IMR-90 (cell line): ENCODE measurements around the gene SDK1. TPM values are rescaled to one million over a fixed set of nuclear protein-coding genes. Genes with fewer than 3 reads are reported as not detected.
A peak's percentile ranks its signal among the peaks of the same experiment; 100 is the strongest.

ENCODE experiments used
- ATAC-seq: fragments of 200-7000 bp; cut with Tn5 transposase; 2 replicates; pipeline ENCODE4 v1.9.1; 2020; ENCODE audit warnings: low read depth, mild to moderate bottlenecking, moderate library complexity
- BruUV-seq: library from RNA; stranded (reverse); fragments of 400-500 nt; replicated peaks from 2 replicates; lab custom pipeline; 2021; lab: Mats Ljungman, UMichigan
- CTCF ChIA-PET: fragments of 300-600 bp; formaldehyde crosslinking; extraction: SDS; loops from one replicate; lab custom pipeline; 2021; ENCODE audit warnings: antibody characterized with exemption; lab: Yijun Ruan, JAX
- POLR2A ChIA-PET: fragments of 300-600 bp; sonication (Branson Sonifier 250); formaldehyde crosslinking; loops from one replicate; lab custom pipeline; 2022; ENCODE audit warnings: antibody characterized with exemption; ENCODE audit not compliant: unreplicated experiment; lab: Charles Lee
- DNase-seq: peaks from one replicate; pipeline ENCODE4 v3.0.0; 2013
- H2AFZ ChIP-seq: replicated peaks from 2 replicates; pipeline ENCODE3; 2013; ENCODE audit warnings: low read length, mild to moderate bottlenecking; ENCODE audit not compliant: poor library complexity
- H2AK5ac ChIP-seq: 2 replicates; pipeline ENCODE4 v1.6.1; 2013; ENCODE audit warnings: low read depth, low read length, inconsistent platforms
- H2AK9ac ChIP-seq: replicated peaks from 2 replicates; pipeline ENCODE3; 2013; ENCODE audit warnings: mild to moderate bottlenecking, low read depth, low read length, moderate library complexity; ENCODE audit not compliant: poor library complexity
- H2BK120ac ChIP-seq: 2 replicates; pipeline ENCODE4 v1.6.1; 2013; ENCODE audit warnings: low read depth, low read length, inconsistent platforms
- H2BK15ac ChIP-seq: 3 replicates; pipeline ENCODE4 v1.6.1; 2013; ENCODE audit warnings: low read depth, low read length, inconsistent platforms
- H2BK20ac ChIP-seq: 2 replicates; pipeline ENCODE4 v1.6.1; 2013; ENCODE audit warnings: low read depth, mild to moderate bottlenecking, inconsistent platforms, low read length, moderate library complexity
- H2BK5ac ChIP-seq: 2 replicates; pipeline ENCODE4 v1.6.1; 2013; ENCODE audit warnings: mild to moderate bottlenecking, low read depth, low read length, inconsistent platforms; ENCODE audit not compliant: poor library complexity, severe bottlenecking
- H3K14ac ChIP-seq: replicated peaks from 2 replicates; pipeline ENCODE4 v1.6.1; 2013; ENCODE audit warnings: low read depth, low read length, inconsistent platforms
- H3K18ac ChIP-seq: 2 replicates; pipeline ENCODE4 v1.6.1; 2013; ENCODE audit warnings: low read depth, low read length, control low read depth
- H3K23ac ChIP-seq: 2 replicates; pipeline ENCODE4 v1.6.1; 2013; ENCODE audit warnings: low read depth, low read length, inconsistent platforms
- H3K27ac ChIP-seq: 2 replicates; pipeline ENCODE4 v1.5.1; 2013; ENCODE audit warnings: mild to moderate bottlenecking, control low read depth, low read length; ENCODE audit not compliant: insufficient read depth
- H3K27me3 ChIP-seq: 2 replicates; pipeline ENCODE4 v1.6.1; 2013; ENCODE audit warnings: low read length; ENCODE audit not compliant: control insufficient read depth, insufficient read depth
- H3K36me3 ChIP-seq: 2 replicates; pipeline ENCODE4 v1.6.1; 2013; ENCODE audit warnings: low read length, mixed read lengths; ENCODE audit not compliant: control insufficient read depth, insufficient read depth
- H3K4ac ChIP-seq: 2 replicates; pipeline ENCODE4 v1.6.1; 2013; ENCODE audit warnings: low read depth, low read length, inconsistent platforms
- H3K4me1 ChIP-seq: 2 replicates; pipeline ENCODE4 v1.6.1; 2013; ENCODE audit warnings: low read length, mixed read lengths; ENCODE audit not compliant: control insufficient read depth, insufficient read depth
- H3K4me2 ChIP-seq: 2 replicates; pipeline ENCODE4 v1.6.1; 2013; ENCODE audit warnings: low read depth, mild to moderate bottlenecking, control low read depth, low read length, moderate library complexity
- H3K4me3 ChIP-seq: 2 replicates; pipeline ENCODE4 v1.5.1; 2013; ENCODE audit warnings: low read depth, mild to moderate bottlenecking, control low read depth, low read length, moderate library complexity; ENCODE audit not compliant: insufficient read depth
- H3K56ac ChIP-seq: 2 replicates; pipeline ENCODE4 v1.6.1; 2013; ENCODE audit warnings: low read length, inconsistent platforms; ENCODE audit not compliant: insufficient read depth; ENCODE audit errors: extremely low read depth
- H3K79me1 ChIP-seq, 2 experiments: 2 replicates each; pipeline ENCODE4 v1.6.1; 2013; ENCODE audit warnings: low read length in 2 of 2, inconsistent platforms in 1 of 2, low read depth in 1 of 2
- H3K9ac ChIP-seq: 2 replicates; pipeline ENCODE4 v1.6.1; 2013; ENCODE audit warnings: low read depth, low read length, control low read depth
- H3K9me1 ChIP-seq: 2 replicates; pipeline ENCODE4 v1.6.1; 2013; ENCODE audit warnings: low read length, inconsistent platforms; ENCODE audit not compliant: insufficient read depth
- H3K9me3 ChIP-seq: 2 replicates; pipeline ENCODE4 v1.6.1; 2013; ENCODE audit warnings: low read length; ENCODE audit not compliant: control insufficient read depth, insufficient read depth
- H4K20me1 ChIP-seq: 2 replicates; pipeline ENCODE4 v1.6.1; 2013; ENCODE audit warnings: low read length, inconsistent platforms; ENCODE audit not compliant: insufficient read depth
- H4K5ac ChIP-seq: 2 replicates; pipeline ENCODE4 v1.6.1; 2013; ENCODE audit warnings: mild to moderate bottlenecking, low read depth, low read length, control low read depth
- H4K8ac ChIP-seq, 2 experiments: 2 replicates each; pipeline ENCODE4 v1.6.1; 2013; ENCODE audit warnings: low read depth in 2 of 2, low read length in 2 of 2, control low read depth in 1 of 2, inconsistent platforms in 1 of 2
- H4K91ac ChIP-seq: 2 replicates; pipeline ENCODE4 v1.6.1; 2013; ENCODE audit warnings: low read depth, low read length, inconsistent platforms; ENCODE audit not compliant: insufficient read depth
- BHLHE40 ChIP-seq: fragments of 150-350 bp; IDR thresholded peaks from 2 replicates; pipeline ENCODE4 v1.6.1; 2016; ENCODE audit warnings: mild to moderate bottlenecking, low read depth, low read length
- CEBPB ChIP-seq: IDR thresholded peaks from 2 replicates; pipeline ENCODE4 v1.6.1; 2012; ENCODE audit warnings: low read depth, low read length, improper control_type of control experiment
- CHD1 ChIP-seq: IDR thresholded peaks from 2 replicates; pipeline ENCODE4 v1.6.1; 2012; ENCODE audit warnings: low read depth, low read length, improper control_type of control experiment
- FOS ChIP-seq: fragments of 150-350 bp; IDR thresholded peaks from 2 replicates; pipeline ENCODE4 v1.6.1; 2016; ENCODE audit warnings: low read depth, low read length
- MAFK ChIP-seq: IDR thresholded peaks from 2 replicates; pipeline ENCODE4 v1.6.1; 2012; ENCODE audit warnings: low read depth, low read length, improper control_type of control experiment
- MAZ ChIP-seq: IDR thresholded peaks from 2 replicates; pipeline ENCODE4 v1.6.1; 2012; ENCODE audit warnings: low read depth, mild to moderate bottlenecking, low read length, improper control_type of control experiment, moderate library complexity, borderline replicate concordance
- MXI1 ChIP-seq: IDR thresholded peaks from 2 replicates; pipeline ENCODE4 v1.6.1; 2012; ENCODE audit warnings: low read depth, mild to moderate bottlenecking, low read length, moderate library complexity, borderline replicate concordance
- NFE2L2 ChIP-seq: fragments of 150-350 bp; IDR thresholded peaks from 2 replicates; pipeline ENCODE4 v1.6.1; 2016; ENCODE audit warnings: low read depth, mild to moderate bottlenecking, low read length
- POLR2A ChIP-seq: IDR thresholded peaks from 2 replicates; pipeline ENCODE4 v1.6.1; 2012; ENCODE audit warnings: mild to moderate bottlenecking, low read depth, low read length
- RAD21 ChIP-seq: IDR thresholded peaks from 2 replicates; pipeline ENCODE4 v1.6.1; 2012; ENCODE audit warnings: low read length, improper control_type of control experiment
- RCOR1 ChIP-seq: IDR thresholded peaks from 2 replicates; pipeline ENCODE4 v1.6.1; 2012; ENCODE audit warnings: mild to moderate bottlenecking, low read length, improper control_type of control experiment; ENCODE audit not compliant: insufficient replicate concordance
- RFX5 ChIP-seq: IDR thresholded peaks from 2 replicates; pipeline ENCODE4 v1.8.0; 2012; ENCODE audit warnings: low read depth, mild to moderate bottlenecking, low read length, moderate library complexity
- SMC3 ChIP-seq: fragments of 150-350 bp; IDR thresholded peaks from 2 replicates; pipeline ENCODE4 v1.6.1; 2016; ENCODE audit warnings: low read depth, mild to moderate bottlenecking, antibody characterized with exemption, low read length, moderate library complexity
- WGBS, 2 experiments: methylation state at CpG; one replicate each; pipeline versions ENCODE4 v1.1.5 to v1.1.7; 2013; ENCODE audit warnings: missing lambda C conversion rate in 2 of 2; ENCODE audit not compliant: insufficient read length in 1 of 2; ENCODE audit errors: extremely low coverage in 2 of 2; 5-methylcytosine and 5-hydroxymethylcytosine counted together
- dilution Hi-C: fragments of 300-500 bp; cut with HindIII; formaldehyde crosslinking; loops from one replicate; pipeline ENCODE4 v1.14.3; 2018; ENCODE audit warnings: low sequenced_read_pairs; ENCODE audit not compliant: unreplicated experiment
- in situ Hi-C: fragments of 300-500 bp; cut with MboI; formaldehyde crosslinking; loops from 3 replicates; pipeline ENCODE4 v1.14.3; 2019; ENCODE audit warnings: low sequenced_read_pairs, inconsistent platforms, mixed read lengths
- intact Hi-C: fragments of 100-400 bp; cut with micrococcal nuclease; formaldehyde crosslinking; loops from 2 replicates; pipeline ENCODE4 v1.10.0; 2022
- polyA plus RNA-seq, 3 experiments: library from polyadenylated mRNA; depleted of rRNA; stranded (reverse); fragments of >200 nt; gene quantifications; 2 replicates each; pipeline ENCODE4 v1.2.3, GENCODE V29; 2012; ENCODE audit warnings: low replicate concordance in 1 of 3
- total RNA-seq: library from RNA; depleted of rRNA; stranded (reverse); fragments of >200 nt; gene quantifications from 2 replicates; pipeline ENCODE4 v1.2.3, GENCODE V29; 2012
- TF ChIP-seq, protein P1 (sequence below): fragments of 150-350 bp; IDR thresholded peaks from 2 replicates; pipeline ENCODE4 v1.6.1; 2016; ENCODE audit warnings: low read depth, mild to moderate bottlenecking, low read length, moderate library complexity, borderline replicate concordance
- TF ChIP-seq, protein P2 (sequence below): conservative IDR thresholded peaks from 2 replicates; pipeline ENCODE4 v1.5.1; 2012; ENCODE audit warnings: mild to moderate bottlenecking, low read depth, low read length, improper control_type of control experiment
- TF ChIP-seq, protein P3 (sequence below): fragments of 150-350 bp; IDR thresholded peaks from 2 replicates; pipeline ENCODE4 v1.6.1; 2017; ENCODE audit warnings: mild to moderate bottlenecking, antibody characterized with exemption, low read length, low read depth

Gene SDK1
- total and polyA plus RNA-seq, 2 of the 4 experiments (the other 2 are of a cell fraction) = 1.5 to 1.6 TPM

DNA sequence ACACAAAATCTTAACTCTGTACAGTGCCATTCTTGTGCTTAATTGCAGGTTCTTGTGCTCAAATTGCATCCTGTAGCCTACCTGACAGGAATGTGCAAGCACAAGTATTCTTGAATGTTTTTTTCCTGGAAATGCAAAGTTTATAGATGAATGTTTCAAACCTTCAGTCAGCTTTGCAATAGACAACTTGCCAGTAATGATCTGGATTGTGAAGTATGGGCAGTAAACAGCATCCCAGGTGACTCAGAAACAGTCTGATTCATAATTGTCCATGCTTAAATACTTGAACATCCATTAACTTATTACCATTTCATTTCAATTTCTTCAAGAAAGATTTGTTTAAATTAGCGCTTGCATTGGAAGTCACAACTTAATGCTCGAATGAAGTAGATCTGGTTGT, 347.2 kb downstream of the SDK1 start:
- Histone ChIP-seq H2BK5ac (no peak overlapping the region), H3K9ac (no peak overlapping the region), H3K14ac (no peak overlapping the region), H3K4ac (no peak overlapping the region), H3K79me1 (no peaks in the 10 kb centered on the region), H3K18ac (no peak overlapping the region), H2AFZ (no peak overlapping the region), H2AK9ac (no peak overlapping the region), H4K5ac (no peak overlapping the region), H3K27ac (no peak overlapping the region), H2BK20ac (no peak overlapping the region), H4K8ac (no peak overlapping the region), H3K9me1 (no peaks in the 10 kb centered on the region), H3K4me2 (no peak overlapping the region), H3K27me3 (no peaks in the 10 kb centered on the region), H2AK5ac (no peak overlapping the region), H2BK120ac (no peak overlapping the region), H4K20me1 (no peaks in the 10 kb centered on the region), H3K4me1 (no peaks in the 10 kb centered on the region), H4K91ac (no peak overlapping the region), H3K23ac (no peak overlapping the region), H2BK15ac (no peak overlapping the region), H3K36me3 (no peaks in the 10 kb centered on the region), H3K56ac (no peak overlapping the region), H3K9me3 (no peaks in the 10 kb centered on the region), H3K4me3 (no peak overlapping the region)
- intact Hi-C loops = no loop called here
- POLR2A ChIA-PET = no interaction called here
- WGBS, 2 experiments = no CpG with 5 or more reads among the region's 2 CpGs
- dilution Hi-C loops = no loop called here
- no TSS peak for BruUV-seq
- TF ChIP-seq MAFK (no peak), MAZ (no peak), BHLHE40 (no peak), RFX5 (no peak), FOS (no peak), CHD1 (no peak), RAD21 (no peak), POLR2A (no peak), CEBPB (no peak), NFE2L2 (no peak), RCOR1 (no peak), MXI1 (no peak), SMC3 (no peak)
- TF ChIP-seq, protein P1, sequence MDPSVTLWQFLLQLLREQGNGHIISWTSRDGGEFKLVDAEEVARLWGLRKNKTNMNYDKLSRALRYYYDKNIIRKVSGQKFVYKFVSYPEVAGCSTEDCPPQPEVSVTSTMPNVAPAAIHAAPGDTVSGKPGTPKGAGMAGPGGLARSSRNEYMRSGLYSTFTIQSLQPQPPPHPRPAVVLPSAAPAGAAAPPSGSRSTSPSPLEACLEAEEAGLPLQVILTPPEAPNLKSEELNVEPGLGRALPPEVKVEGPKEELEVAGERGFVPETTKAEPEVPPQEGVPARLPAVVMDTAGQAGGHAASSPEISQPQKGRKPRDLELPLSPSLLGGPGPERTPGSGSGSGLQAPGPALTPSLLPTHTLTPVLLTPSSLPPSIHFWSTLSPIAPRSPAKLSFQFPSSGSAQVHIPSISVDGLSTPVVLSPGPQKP = no peak
- TF ChIP-seq, protein P2, sequence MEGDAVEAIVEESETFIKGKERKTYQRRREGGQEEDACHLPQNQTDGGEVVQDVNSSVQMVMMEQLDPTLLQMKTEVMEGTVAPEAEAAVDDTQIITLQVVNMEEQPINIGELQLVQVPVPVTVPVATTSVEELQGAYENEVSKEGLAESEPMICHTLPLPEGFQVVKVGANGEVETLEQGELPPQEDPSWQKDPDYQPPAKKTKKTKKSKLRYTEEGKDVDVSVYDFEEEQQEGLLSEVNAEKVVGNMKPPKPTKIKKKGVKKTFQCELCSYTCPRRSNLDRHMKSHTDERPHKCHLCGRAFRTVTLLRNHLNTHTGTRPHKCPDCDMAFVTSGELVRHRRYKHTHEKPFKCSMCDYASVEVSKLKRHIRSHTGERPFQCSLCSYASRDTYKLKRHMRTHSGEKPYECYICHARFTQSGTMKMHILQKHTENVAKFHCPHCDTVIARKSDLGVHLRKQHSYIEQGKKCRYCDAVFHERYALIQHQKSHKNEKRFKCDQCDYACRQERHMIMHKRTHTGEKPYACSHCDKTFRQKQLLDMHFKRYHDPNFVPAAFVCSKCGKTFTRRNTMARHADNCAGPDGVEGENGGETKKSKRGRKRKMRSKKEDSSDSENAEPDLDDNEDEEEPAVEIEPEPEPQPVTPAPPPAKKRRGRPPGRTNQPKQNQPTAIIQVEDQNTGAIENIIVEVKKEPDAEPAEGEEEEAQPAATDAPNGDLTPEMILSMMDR = no peak
- TF ChIP-seq, protein P3, sequence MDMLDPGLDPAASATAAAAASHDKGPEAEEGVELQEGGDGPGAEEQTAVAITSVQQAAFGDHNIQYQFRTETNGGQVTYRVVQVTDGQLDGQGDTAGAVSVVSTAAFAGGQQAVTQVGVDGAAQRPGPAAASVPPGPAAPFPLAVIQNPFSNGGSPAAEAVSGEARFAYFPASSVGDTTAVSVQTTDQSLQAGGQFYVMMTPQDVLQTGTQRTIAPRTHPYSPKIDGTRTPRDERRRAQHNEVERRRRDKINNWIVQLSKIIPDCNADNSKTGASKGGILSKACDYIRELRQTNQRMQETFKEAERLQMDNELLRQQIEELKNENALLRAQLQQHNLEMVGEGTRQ = no peak
- ATAC-seq (no peak), DNase-seq (peak; percentile 29)
- in situ Hi-C loops = no loop called here
- CTCF ChIA-PET = no interaction called here
